Fibroblast of the aortic adventitia (primary cell): Measurements from ENCODE around the gene PDGFRB. TPM values are rescaled to one million over a fixed set of nuclear protein-coding genes. Genes with fewer than 3 reads are reported as not detected.

Experiments used
- DNase-seq: peaks from one replicate; pipeline ENCODE4 v3.0.0-alpha.2; 2010; ENCODE audit warnings: low read depth
- H3K4me3 ChIP-seq: 2 replicates; pipeline ENCODE4 v1.5.1; 2011; ENCODE audit warnings: low read depth, mild to moderate bottlenecking, control low read depth, low read length, moderate library complexity
- CTCF ChIP-seq: IDR thresholded peaks from 2 replicates; pipeline ENCODE4 v1.5.1; 2011; ENCODE audit warnings: mild to moderate bottlenecking, low read length, control low read depth, inconsistent platforms; ENCODE audit not compliant: insufficient read depth
- total RNA-seq: library from RNA; depleted of rRNA; stranded (reverse); fragments of >200 nt; gene quantifications from 2 replicates; pipeline ENCODE4 v1.2.3, GENCODE V29; 2012; ENCODE audit warnings: low replicate concordance

PDGFRB gene
- total RNA-seq, 1 donor: 111 TPM

GRCh38 chr5:150166037-150166649, 10.5 kb upstream of the PDGFRB start:
- DNase-seq: no peak
- TF ChIP-seq CTCF: no peak
- no peak overlapping the region for H3K4me3 ChIP-seq

- TF ChIP-seq CTCF: no peak
- peak; percentile 60 for DNase-seq
- no peak overlapping the region for H3K4me3 ChIP-seq
Measured at GRCh38 chr5:150164211-150164980, 8.8 kb upstream of the PDGFRB start.

- no peak overlapping the region for H3K4me3 ChIP-seq
- peak; percentile 45 for DNase-seq
- peak; percentile 49 for TF ChIP-seq CTCF
Measured at GRCh38 chr5:150163547-150164059, 8.0 kb upstream of the PDGFRB start.

- no peak for TF ChIP-seq CTCF
- no peak for DNase-seq
- no peak overlapping the region for H3K4me3 ChIP-seq
Measured at GRCh38 chr5:150163035-150163434, 7.4 kb upstream of the PDGFRB start.

- TF ChIP-seq CTCF: no peak
- H3K4me3 ChIP-seq: no peak overlapping the region
- DNase-seq: no peak
Measured at GRCh38 chr5:150162142-150162513, 6.5 kb upstream of the PDGFRB start.

- peak; percentile 98 for TF ChIP-seq CTCF
- no peak overlapping the region for H3K4me3 ChIP-seq
- peak; percentile 75 for DNase-seq
Measured at GRCh38 chr5:150161242-150162141, 5.8 kb upstream of the PDGFRB start.
